IgD-negative memory B cell (primary cell): ENCODE data around the gene CHMP1A. TPM values are rescaled to one million over a fixed set of nuclear protein-coding genes. Genes with fewer than 3 reads are reported as not detected.
A peak's percentile ranks its signal among the peaks of the same experiment; 100 is the strongest.

Experiments
- H3K27ac Mint-ChIP-seq, 3 donors: one replicate each; pipeline ENCODE4 v1.8.0; 2020 to 2022; ENCODE audit warnings: mild to moderate bottlenecking in 3 of 3, mixed read lengths in 3 of 3, moderate library complexity in 1 of 3
- H3K27me3 Mint-ChIP-seq: one replicate; pipeline ENCODE4 v1.8.0; 2021; ENCODE audit warnings: mixed read lengths
- H3K36me3 Mint-ChIP-seq: one replicate; pipeline ENCODE4 v1.8.0; 2020; ENCODE audit warnings: mild to moderate bottlenecking, mixed read lengths
- H3K4me1 Mint-ChIP-seq, 3 donors: one replicate each; pipeline ENCODE4 v1.8.0; 2020 to 2022; ENCODE audit warnings: mixed read lengths in 3 of 3, mild to moderate bottlenecking in 1 of 3
- H3K4me3 Mint-ChIP-seq, 4 donors: one replicate each; pipeline ENCODE4 v1.8.0; 2020 to 2022; ENCODE audit warnings: mild to moderate bottlenecking in 4 of 4, mixed read lengths in 4 of 4, moderate library complexity in 3 of 4
- H3K9me3 Mint-ChIP-seq, 3 donors: one replicate each; pipeline ENCODE4 v1.8.0; 2020 to 2021; ENCODE audit warnings: mixed read lengths in 3 of 3, mild to moderate bottlenecking in 1 of 3
- polyA plus RNA-seq: library from polyadenylated mRNA; unstranded; fragments of 300-500 nt; fragmentation: Illumina TruSeq; gene quantifications from one replicate; pipeline ENCODE4 v1.2.3, GENCODE V29; 2021

Gene CHMP1A
- polyA plus RNA-seq, 1 donor from 2014 or later, result 63.9 TPM

DNA sequence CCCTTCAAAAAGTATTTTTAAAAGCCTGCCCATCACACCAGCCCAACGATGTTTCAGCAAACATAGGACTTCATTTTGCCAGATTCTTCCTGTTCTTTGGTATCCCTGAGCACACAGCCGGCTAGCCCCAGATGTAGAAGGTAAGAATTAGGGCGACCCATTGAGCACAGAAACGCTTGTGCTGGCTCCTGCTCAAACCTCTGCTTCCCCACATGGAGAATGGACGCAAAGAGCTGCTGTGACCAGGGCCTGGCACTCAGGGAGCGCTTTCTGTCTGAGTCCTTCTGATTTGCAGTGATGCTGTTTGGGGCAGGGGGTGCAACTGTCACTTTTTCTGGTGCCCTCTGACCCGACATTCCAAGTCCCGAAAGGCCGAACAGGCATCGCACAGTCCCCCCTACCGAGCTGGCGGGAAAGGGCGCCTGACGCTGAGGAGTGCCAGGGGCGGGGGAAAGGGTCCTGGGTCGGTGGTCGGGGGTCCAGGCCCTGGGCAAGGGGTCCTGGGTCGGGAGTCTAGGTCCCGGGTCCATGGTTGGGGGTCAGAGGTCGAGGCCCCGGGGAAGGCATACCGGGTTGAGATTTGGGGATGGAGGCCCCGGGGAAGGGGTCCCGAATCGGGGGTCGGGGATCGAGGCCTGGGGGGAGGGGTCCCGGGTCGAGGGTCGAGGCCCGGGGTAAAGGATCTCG lies 930 bp downstream of the CHMP1A start:
- no peaks in the 10 kb centered on the region for H3K9me3 Mint-ChIP-seq
- H3K36me3 Mint-ChIP-seq, result no peaks in the 10 kb centered on the region
- H3K27me3 Mint-ChIP-seq, result no peaks in the 10 kb centered on the region
- peaks cover 0 to 21% (median 19%) of the 10 kb centered on the region in 3 donors for H3K4me1 Mint-ChIP-seq
- peak overlapping the region; percentile 79 to 95 (median 88) for H3K4me3 Mint-ChIP-seq
- H3K27ac Mint-ChIP-seq, result peak overlapping the region; percentile 32 to 71 (median 64)

DNA sequence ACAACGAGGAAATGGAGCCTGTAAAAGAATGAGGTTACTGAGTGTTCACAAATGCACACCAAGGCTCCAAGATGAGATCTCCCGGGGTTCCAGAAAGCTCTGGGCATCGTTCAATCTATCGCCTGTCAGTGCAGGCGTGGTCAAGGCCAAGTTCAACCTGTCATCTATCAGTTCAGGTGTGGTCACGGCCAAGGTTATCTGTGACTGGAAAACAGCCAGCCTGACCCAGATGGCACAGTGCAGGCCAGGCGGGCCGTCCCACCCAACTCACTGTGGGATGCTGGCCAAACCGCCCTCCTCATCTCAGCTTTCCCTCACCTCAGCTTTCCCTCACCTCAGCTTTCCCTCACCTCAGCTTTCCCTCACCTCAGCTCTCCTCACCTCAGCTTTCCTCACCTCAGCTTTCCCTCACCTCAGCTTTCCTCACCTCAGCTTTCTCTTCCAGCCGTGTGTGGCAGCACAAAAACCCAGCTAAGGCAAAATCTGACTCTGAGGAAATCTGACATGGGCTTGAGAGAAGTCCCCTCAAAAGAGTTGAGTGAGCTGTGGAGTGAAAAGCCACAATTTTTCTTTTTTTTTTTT lies 2.4 kb downstream of the CHMP1A start:
- H3K4me3 Mint-ChIP-seq, result peak overlapping the region in 2 of 4 donors; percentile 73 to 79
- no peaks in the 10 kb centered on the region for H3K36me3 Mint-ChIP-seq
- H3K27ac Mint-ChIP-seq, result peak overlapping the region in 1 of 3 donors; percentile 39
- H3K9me3 Mint-ChIP-seq, result no peaks in the 10 kb centered on the region
- no peaks in the 10 kb centered on the region for H3K27me3 Mint-ChIP-seq
- H3K4me1 Mint-ChIP-seq, result peaks cover 0 to 21% (median 18%) of the 10 kb centered on the region in 3 donors

DNA sequence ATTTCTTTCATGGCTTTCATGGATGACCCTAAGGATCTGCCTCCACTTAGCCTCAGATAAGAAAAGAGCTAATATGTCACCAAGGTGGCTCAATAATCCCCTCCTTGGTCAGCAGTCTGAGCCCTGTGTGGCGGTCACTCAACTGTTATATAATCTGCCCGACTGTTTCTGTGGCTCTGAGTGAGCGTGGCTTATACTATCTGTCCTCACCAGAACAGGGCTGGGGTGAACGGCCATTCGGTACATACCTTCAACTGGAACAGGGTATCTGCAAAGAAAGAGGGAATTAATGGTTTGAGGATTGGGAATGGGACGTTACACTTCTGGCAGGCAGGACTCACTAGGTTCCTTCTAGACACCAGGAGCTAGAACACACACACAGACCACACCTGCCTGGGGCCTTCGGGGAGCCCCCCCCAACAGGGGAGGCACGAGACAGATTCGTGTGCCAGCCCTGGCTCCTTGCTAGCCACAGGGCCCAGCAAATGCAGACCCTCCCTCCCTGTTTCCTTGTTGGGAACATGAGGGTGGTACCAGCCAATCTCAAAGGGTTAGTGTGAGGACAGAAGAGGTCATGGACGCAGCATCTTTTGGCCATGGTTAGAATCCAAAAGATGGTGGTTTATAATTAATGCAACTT lies 3.7 kb downstream of the CHMP1A start:
- Mint-ChIP-seq H3K27ac (peak overlapping the region in 1 of 3 donors; percentile 74), H3K36me3 (no peaks in the 10 kb centered on the region), H3K4me1 (peaks cover 0 to 21% (median 17%) of the 10 kb centered on the region in 3 donors), H3K9me3 (no peaks in the 10 kb centered on the region), H3K4me3 (peak overlapping the region in 3 of 4 donors; percentile 17 to 89 (median 55)), H3K27me3 (no peaks in the 10 kb centered on the region)

- H3K27me3 Mint-ChIP-seq, result no peaks in the 10 kb centered on the region
- no peaks in the 10 kb centered on the region for H3K9me3 Mint-ChIP-seq
- peaks cover 0 to 15% (median 11%) of the 10 kb centered on the region in 3 donors for H3K4me1 Mint-ChIP-seq
- H3K27ac Mint-ChIP-seq, result no peak overlapping the region
- H3K36me3 Mint-ChIP-seq, result no peaks in the 10 kb centered on the region
- H3K4me3 Mint-ChIP-seq, result peak overlapping the region in 1 of 4 donors; percentile 40
These were observed 5.9 kb downstream of the CHMP1A start for GRCh38 chr16:89651584-89651983.

DNA sequence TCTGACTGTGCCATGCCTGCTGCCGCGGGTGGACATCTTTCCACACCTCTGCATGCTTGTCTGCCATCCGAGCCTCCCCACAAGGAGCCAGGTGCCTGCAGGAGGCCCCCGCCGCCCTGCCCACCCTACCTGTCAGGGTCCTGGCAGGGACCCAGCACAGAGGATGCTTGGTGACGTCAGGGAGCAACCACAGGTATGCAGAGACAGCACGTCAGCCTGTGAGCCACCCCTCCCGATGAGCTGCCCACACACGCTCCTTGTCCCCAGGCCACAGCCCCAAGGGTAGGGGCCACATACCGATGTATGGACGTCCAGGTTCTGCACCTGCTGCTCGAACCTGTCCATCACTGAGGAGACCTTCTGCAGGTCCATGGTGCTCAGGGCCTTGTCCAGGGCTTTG lies 10.6 kb downstream of the CHMP1A start:
- Mint-ChIP-seq H3K36me3 (no peaks in the 10 kb centered on the region), H3K4me1 (peaks cover 0 to 3% (median 0%) of the 10 kb centered on the region in 3 donors), H3K9me3 (no peaks in the 10 kb centered on the region)

DNA sequence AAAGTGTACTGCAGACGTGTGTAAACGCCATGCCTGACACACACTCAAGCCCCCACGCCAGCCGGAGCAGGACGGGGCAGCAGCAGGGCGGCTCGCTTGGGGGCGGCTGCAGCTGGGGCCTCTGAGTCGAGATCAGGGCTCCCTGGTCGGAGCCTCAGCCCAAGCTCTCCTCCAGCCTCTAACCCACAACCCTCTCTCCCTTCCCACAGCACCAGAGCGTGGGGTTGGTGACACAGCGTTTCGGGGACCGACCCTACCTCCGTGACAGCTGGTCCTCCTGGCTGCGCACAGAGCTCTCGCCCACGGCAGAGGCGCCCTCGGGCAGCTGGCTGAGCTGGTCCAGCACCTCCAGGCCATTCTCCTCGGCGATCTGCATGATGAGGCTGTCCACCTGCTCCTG lies 11.2 kb downstream of the CHMP1A start:
- Mint-ChIP-seq H3K9me3 (no peaks in the 10 kb centered on the region), H3K36me3 (no peaks in the 10 kb centered on the region), H3K27ac (no peak overlapping the region), H3K4me1 (peaks cover 0 to 4% (median 0%) of the 10 kb centered on the region in 3 donors), H3K27me3 (no peaks in the 10 kb centered on the region), H3K4me3 (peak overlapping the region in 1 of 4 donors; percentile 32)

More for the DNA sequence above, 10.6 kb downstream of the CHMP1A start:
- H3K27ac Mint-ChIP-seq, result no peak overlapping the region
- H3K27me3 Mint-ChIP-seq, result no peaks in the 10 kb centered on the region
- no peak overlapping the region for H3K4me3 Mint-ChIP-seq

GRCh38 chr16:89645122-89645521 lies 12.4 kb downstream of the CHMP1A start:
- Mint-ChIP-seq H3K9me3 (no peaks in the 10 kb centered on the region), H3K27ac (no peak overlapping the region)

GRCh38 chr16:89643769-89644300 lies 13.7 kb downstream of the CHMP1A start:
- Mint-ChIP-seq H3K9me3 (no peaks in the 10 kb centered on the region), H3K36me3 (no peaks in the 10 kb centered on the region), H3K4me1 (peaks cover 4 to 6% (median 5%) of the 10 kb centered on the region in 3 donors), H3K27me3 (peaks cover 9% of the 10 kb centered on the region), H3K27ac (no peak overlapping the region), H3K4me3 (no peak overlapping the region)

More at GRCh38 chr16:89645122-89645521, 12.4 kb downstream of the CHMP1A start:
- H3K36me3 Mint-ChIP-seq, result no peaks in the 10 kb centered on the region
- peaks cover 4 to 9% (median 5%) of the 10 kb centered on the region in 3 donors for H3K4me1 Mint-ChIP-seq
- H3K4me3 Mint-ChIP-seq, result no peak overlapping the region
- peaks cover 9% of the 10 kb centered on the region for H3K27me3 Mint-ChIP-seq

DNA sequence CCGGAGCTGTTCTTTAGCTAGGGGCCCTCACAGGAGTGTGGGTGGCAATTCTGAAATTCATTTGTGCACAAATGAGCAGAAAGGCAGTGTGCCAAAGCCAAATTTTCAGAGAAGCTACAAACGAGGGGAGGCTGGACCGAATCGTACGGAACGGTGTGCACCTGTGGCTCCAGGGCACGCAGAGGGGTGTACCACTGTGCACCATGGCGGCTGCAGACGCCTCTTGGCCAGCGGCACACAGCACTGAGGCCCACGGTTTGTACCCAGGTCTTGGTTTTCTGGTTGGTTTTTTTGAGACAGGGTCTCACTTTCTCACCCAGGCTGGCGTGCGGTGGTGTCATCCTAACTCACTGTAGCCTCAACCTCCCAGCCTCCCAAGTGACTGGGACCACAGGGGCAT lies 14.9 kb downstream of the CHMP1A start:
- Mint-ChIP-seq H3K36me3 (no peaks in the 10 kb centered on the region), H3K4me3 (no peak overlapping the region), H3K27me3 (peaks cover 9% of the 10 kb centered on the region), H3K27ac (no peak overlapping the region), H3K9me3 (no peaks in the 10 kb centered on the region), H3K4me1 (peaks cover 4 to 6% (median 5%) of the 10 kb centered on the region in 3 donors)

- Mint-ChIP-seq H3K4me3 (peak overlapping the region in 2 of 4 donors; percentile 13 to 14), H3K27me3 (peaks cover 9% of the 10 kb centered on the region), H3K9me3 (no peaks in the 10 kb centered on the region), H3K27ac (no peak overlapping the region), H3K4me1 (peaks cover 4 to 6% (median 5%) of the 10 kb centered on the region in 3 donors), H3K36me3 (no peaks in the 10 kb centered on the region)
These were observed 15.9 kb downstream of the CHMP1A start for GRCh38 chr16:89641458-89642119.

DNA sequence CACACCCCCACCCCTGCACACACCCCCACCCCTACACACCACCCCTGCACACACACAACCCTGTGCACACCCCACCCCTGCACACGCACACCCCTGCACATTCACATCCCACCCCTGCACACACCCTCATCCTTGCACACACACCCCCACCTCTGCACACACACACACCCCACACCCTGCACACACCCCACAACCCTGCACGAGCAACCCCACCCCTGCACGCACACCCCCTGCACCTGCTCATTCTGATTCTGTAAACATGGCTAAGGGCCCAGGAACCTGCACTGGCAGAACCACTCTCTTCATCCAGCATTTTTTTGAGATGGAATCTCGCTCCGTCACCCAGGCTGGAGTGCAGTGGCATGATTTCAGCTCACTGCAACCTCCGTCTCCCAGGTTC lies 18.1 kb downstream of the CHMP1A start:
- Mint-ChIP-seq H3K4me3 (no peak overlapping the region), H3K9me3 (no peaks in the 10 kb centered on the region)

GRCh38 chr16:89638455-89638854 lies 19.1 kb downstream of the CHMP1A start:
- peaks cover 4 to 6% (median 5%) of the 10 kb centered on the region in 3 donors for H3K4me1 Mint-ChIP-seq
- H3K36me3 Mint-ChIP-seq, result no peaks in the 10 kb centered on the region
- no peak overlapping the region for H3K27ac Mint-ChIP-seq
- no peak overlapping the region for H3K4me3 Mint-ChIP-seq
- no peaks in the 10 kb centered on the region for H3K9me3 Mint-ChIP-seq
- peaks cover 16% of the 10 kb centered on the region for H3K27me3 Mint-ChIP-seq

More for the DNA sequence above, 18.1 kb downstream of the CHMP1A start:
- Mint-ChIP-seq H3K27me3 (peaks cover 10% of the 10 kb centered on the region), H3K36me3 (no peaks in the 10 kb centered on the region), H3K4me1 (peaks cover 4 to 6% (median 5%) of the 10 kb centered on the region in 3 donors), H3K27ac (no peak overlapping the region)

DNA sequence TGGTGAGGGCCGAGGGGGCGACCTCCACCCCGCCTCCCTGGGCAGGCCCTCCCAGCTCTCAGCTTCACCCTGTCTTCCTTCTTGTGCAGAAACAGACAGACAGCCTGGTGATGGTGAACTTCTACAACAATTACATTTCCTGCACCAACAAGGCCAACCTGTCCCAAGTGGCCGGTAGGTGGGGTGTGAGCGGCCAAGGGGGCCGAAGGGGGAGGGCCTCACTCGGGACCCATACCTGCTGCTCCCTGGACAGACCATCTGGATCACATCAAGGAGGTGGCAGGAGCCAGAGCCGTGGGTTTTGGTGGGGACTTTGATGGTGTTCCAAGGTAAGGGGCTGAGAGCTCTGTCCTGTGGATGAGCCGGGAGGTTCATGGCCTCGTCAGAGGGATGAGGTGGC lies 20.1 kb downstream of the CHMP1A start:
- no peaks in the 10 kb centered on the region for H3K9me3 Mint-ChIP-seq
- peak overlapping the region in 1 of 3 donors; percentile 35 for H3K27ac Mint-ChIP-seq
- H3K27me3 Mint-ChIP-seq, result peaks cover 18% of the 10 kb centered on the region
- peaks cover 4 to 6% (median 5%) of the 10 kb centered on the region in 3 donors for H3K4me1 Mint-ChIP-seq
- no peak overlapping the region for H3K4me3 Mint-ChIP-seq
- H3K36me3 Mint-ChIP-seq, result no peaks in the 10 kb centered on the region

DNA sequence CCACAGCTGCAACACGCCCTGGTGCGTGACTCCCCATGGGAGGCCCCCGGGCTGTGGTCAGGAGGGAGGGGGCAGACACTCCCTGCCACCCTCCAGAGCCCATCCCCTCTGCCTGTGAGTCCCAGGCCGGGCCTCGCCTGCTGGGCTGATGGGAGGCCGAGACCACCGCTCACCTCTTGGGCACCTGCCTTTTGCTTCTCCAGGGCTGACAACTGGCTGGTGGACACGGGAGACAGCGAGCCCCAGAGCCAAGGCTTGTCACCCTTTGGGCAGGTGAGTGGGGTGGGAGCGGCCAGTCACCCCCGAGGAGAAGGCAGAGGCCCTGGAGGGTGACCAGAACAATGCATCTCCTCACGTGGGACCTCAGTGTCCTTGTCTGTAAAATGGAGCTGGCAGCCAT lies 20.8 kb downstream of the CHMP1A start:
- peaks cover 4 to 6% (median 5%) of the 10 kb centered on the region in 3 donors for H3K4me1 Mint-ChIP-seq
- H3K9me3 Mint-ChIP-seq, result no peaks in the 10 kb centered on the region
- H3K36me3 Mint-ChIP-seq, result no peaks in the 10 kb centered on the region
- H3K4me3 Mint-ChIP-seq, result no peak overlapping the region
- no peak overlapping the region for H3K27ac Mint-ChIP-seq
- peaks cover 21% of the 10 kb centered on the region for H3K27me3 Mint-ChIP-seq
